IPS-11a (cell line): ENCODE results near the gene TMEM143.
A peak's percentile ranks its signal among the peaks of the same experiment; 100 is the strongest.
"Not testable (repeated sequence)": the region's sequence is repeated elsewhere in the genome, so short reads cannot be mapped to it uniquely, and the experiment has no call there.

Source experiments
- H3K4me3 ChIP-seq: one replicate; pipeline ENCODE4 v1.5.1; 2013; ENCODE audit warnings: low read depth, low read length, control low read depth

TMEM143 gene

GRCh38 chr19:48332351-48332661 lies 31.4 kb downstream of the TMEM143 start:
- H3K4me3 ChIP-seq = no peak overlapping the region

GRCh38 chr19:48330012-48330681 lies 33.6 kb downstream of the TMEM143 start:
- H3K4me3 ChIP-seq = peak overlapping the region; percentile 57

- H3K4me3 ChIP-seq = peak overlapping the region; percentile 57
Measured at GRCh38 chr19:48329167-48329891, 34.4 kb downstream of the TMEM143 start.

- H3K4me3 ChIP-seq = peak within 1 kb of the TSS; percentile 13
Measured at GRCh38 chr19:48325265-48325910, 38.4 kb downstream of the TMEM143 start, which contains the start of gene EMP3. EMP3 (plus strand) TSS chr19:48325552; CDS start chr19:48326845, 1,293 bp downstream.

- peak overlapping the region; percentile 41 for H3K4me3 ChIP-seq
Measured at GRCh38 chr19:48321622-48322591, 41.8 kb downstream of the TMEM143 start.

- peak overlapping the region; percentile 41 for H3K4me3 ChIP-seq
Measured at GRCh38 chr19:48321372-48321621, 42.4 kb downstream of the TMEM143 start.

GRCh38 chr19:48319647-48320541 lies 43.8 kb downstream of the TMEM143 start:
- H3K4me3 ChIP-seq = no peak overlapping the region

- H3K4me3 ChIP-seq = no peak overlapping the region
Measured at GRCh38 chr19:48318286-48318987, 45.3 kb downstream of the TMEM143 start.

GRCh38 chr19:48317708-48317960 lies 46.1 kb downstream of the TMEM143 start:
- H3K4me3 ChIP-seq = not testable (repeated sequence)

- no peak overlapping the region for H3K4me3 ChIP-seq
Measured at GRCh38 chr19:48315712-48316111, 48.0 kb downstream of the TMEM143 start.

GRCh38 chr19:48311384-48311783 lies 52.4 kb downstream of the TMEM143 start:
- H3K4me3 ChIP-seq = no peak overlapping the region

GRCh38 chr19:48310227-48310626 lies 53.5 kb downstream of the TMEM143 start:
- no peak overlapping the region for H3K4me3 ChIP-seq

GRCh38 chr19:48309731-48310130 lies 54.0 kb downstream of the TMEM143 start:
- not testable (repeated sequence) for H3K4me3 ChIP-seq

GRCh38 chr19:48308631-48309586 lies 54.8 kb downstream of the TMEM143 start:
- H3K4me3 ChIP-seq = no peak overlapping the region

- H3K4me3 ChIP-seq = no peak overlapping the region
Measured at GRCh38 chr19:48303866-48304265, 59.9 kb downstream of the TMEM143 start.

GRCh38 chr19:48303367-48303766 lies 60.4 kb downstream of the TMEM143 start:
- no peak overlapping the region for H3K4me3 ChIP-seq

- no peak overlapping the region for H3K4me3 ChIP-seq
Measured at GRCh38 chr19:48302600-48302959, 61.2 kb downstream of the TMEM143 start.

- no peak overlapping the region for H3K4me3 ChIP-seq
Measured at GRCh38 chr19:48301886-48302599, 61.7 kb downstream of the TMEM143 start.
